ENCODE results near the gene RIN1. TPM values are rescaled to one million over a fixed set of nuclear protein-coding genes. Genes with fewer than 3 reads are reported as not detected.
A peak's percentile ranks its signal among the peaks of the same experiment; 100 is the strongest.

RIN1 gene
- total and polyA plus RNA-seq, 2 of the 13 experiments (the other 11 are each of a cell fraction or from before 2014, with no cell fraction given), result 2.4 to 4.1 TPM

- TF ChIP-seq NRL (CRISPR knock-in tag; IDR thresholded peaks at IDR 0.05; ENCODE audit: borderline replicate concordance) (peak; percentile 64; the same call in 1 of the 2 replicates), ZNF256 (CRISPR knock-in tag; conservative IDR thresholded peaks at IDR 0.05) (no peak), MLX (CRISPR knock-in tag; IDR thresholded peaks at IDR 0.05) (peak; percentile 88), ZNF333 (CRISPR knock-in tag; IDR thresholded peaks at IDR 0.05; ENCODE audit: borderline replicate concordance) (0 out of 2 replicates have a peak, but pooled peaks have one; percentile 26), ZNF747 (CRISPR knock-in tag; IDR thresholded peaks at IDR 0.05; ENCODE audit: borderline replicate concordance) (no peak), ZNF546 (CRISPR knock-in tag; conservative IDR thresholded peaks at IDR 0.05) (0 out of 2 replicates have a peak, but pooled peaks have one; percentile 73), GRHL1 (CRISPR knock-in tag; conservative IDR thresholded peaks at IDR 0.05) (no peak), ZMYM3 (CRISPR knock-in tag; IDR thresholded peaks at IDR 0.05) (peak; percentile 78; the same call in 1 of the 2 replicates), PRDM4 (CRISPR knock-in tag; IDR thresholded peaks at IDR 0.05; ENCODE audit: borderline replicate concordance) (0 out of 2 replicates have a peak, but pooled peaks have one; percentile 41), ZNF784 (CRISPR knock-in tag; IDR thresholded peaks at IDR 0.05; ENCODE audit: borderline replicate concordance) (no peak), BRF2 (CRISPR knock-in tag; IDR thresholded peaks at IDR 0.05) (no peak), ZNF776 (CRISPR knock-in tag; IDR thresholded peaks at IDR 0.05) (no peak), ZNF143 (CRISPR knock-in tag; IDR thresholded peaks at IDR 0.05) (peak; percentile 43; the same call in 1 of the 2 replicates), ZNF552 (CRISPR knock-in tag; IDR thresholded peaks at IDR 0.05; ENCODE audit: borderline replicate concordance) (0 out of 2 replicates have a peak, but pooled peaks have one; percentile 72), PCBP1 (IDR thresholded peaks at IDR 0.05; ENCODE audit: borderline replicate concordance, low read depth, low read length) (no peak), BCLAF1 (IDR thresholded peaks at IDR 0.05) (no peak), NR2F1 (CRISPR knock-in tag; IDR thresholded peaks at IDR 0.05) (no peak)
These were observed 7.7 kb downstream of the RIN1 start (continued) for GRCh38 chr11:66328302-66329144.

All from HepG2 (cell line).